SHP77 (cell line): ENCODE results near the gene IRF7.

Experiments
- DNase-seq, 2 experiments: peaks; one replicate each; lab custom pipeline; 2025; lab: John Stamatoyannopoulos, UW

IRF7 gene

DNA sequence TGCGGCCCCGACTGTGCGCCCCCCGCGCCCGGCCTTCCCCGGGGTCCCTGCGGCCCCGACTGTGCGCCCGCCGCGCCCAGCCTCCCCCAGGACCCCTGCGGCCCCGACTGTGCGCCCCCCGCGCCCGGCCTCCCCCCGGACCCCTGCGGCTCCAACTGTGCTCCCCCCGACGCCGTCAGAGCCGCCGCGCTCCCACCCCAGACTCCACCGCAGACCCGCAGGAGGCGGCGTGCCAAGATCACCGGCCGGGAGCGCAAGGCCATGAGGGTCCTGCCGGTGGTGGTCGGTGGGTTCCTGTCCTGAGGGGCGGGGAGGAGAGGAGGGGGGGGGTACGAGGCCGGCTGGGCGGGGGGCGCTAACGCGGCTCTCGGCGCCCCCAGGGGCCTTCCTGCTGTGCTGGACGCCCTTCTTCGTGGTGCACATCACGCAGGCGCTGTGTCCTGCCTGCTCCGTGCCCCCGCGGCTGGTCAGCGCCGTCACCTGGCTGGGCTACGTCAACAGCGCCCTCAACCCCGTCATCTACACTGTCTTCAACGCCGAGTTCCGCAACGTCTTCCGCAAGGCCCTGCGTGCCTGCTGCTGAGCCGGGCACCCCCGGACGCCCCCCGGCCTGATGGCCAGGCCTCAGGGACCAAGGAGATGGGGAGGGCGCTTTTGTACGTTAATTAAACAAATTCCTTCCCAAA is 24.4 kb upstream of the IRF7 start:
- no peak for DNase-seq

DNA sequence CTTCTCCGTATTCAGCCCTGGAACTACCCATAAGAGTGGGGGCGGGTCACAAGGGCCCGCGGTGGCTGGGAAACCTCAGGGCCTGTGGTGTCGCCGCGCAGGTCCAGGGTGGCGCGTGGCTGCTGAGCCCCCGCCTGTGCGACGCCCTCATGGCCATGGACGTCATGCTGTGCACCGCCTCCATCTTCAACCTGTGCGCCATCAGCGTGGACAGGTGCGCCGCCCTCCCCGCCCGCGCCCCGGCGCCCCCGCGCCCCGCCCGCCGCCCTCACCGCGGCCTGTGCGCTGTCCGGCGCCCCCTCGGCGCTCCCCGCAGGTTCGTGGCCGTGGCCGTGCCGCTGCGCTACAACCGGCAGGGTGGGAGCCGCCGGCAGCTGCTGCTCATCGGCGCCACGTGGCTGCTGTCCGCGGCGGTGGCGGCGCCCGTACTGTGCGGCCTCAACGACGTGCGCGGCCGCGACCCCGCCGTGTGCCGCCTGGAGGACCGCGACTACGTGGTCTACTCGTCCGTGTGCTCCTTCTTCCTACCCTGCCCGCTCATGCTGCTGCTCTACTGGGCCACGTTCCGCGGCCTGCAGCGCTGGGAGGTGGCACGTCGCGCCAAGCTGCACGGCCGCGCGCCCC is 23.7 kb upstream of the IRF7 start:
- DNase-seq = no peak

DNA sequence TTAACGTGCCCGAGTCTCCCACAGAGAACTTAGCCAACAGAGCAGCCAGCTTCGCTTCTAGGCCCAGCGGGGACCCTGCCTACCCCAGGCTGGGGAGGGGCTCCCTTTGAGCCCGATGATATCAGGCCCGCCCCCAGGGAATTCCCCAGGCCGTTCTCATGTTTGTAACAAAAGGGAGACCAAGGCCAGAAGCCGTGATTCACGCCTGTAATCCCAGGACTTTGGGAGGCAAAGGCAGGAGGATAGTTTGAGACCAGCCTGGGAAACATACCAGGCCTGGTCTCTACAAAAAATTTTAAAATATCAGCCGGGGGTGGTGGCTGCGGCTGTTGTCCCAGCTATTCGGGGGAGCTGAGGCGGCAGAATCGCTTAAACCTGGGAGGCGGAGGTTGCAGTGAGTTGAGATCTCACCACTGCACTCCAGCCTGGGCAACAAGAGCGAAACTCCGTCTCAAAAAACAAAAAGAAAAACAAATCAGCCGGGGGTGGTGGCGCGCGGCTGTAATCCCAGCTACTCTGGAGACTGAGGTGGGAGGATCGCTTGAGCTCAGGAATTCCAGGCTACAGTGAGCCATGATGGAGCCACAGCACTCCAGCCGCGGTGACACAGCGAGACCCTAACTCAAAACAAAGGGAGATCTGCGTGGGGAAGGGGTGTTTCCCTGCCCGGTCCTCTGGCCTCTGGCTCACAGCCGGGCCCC is 23.0 kb upstream of the IRF7 start:
- no peak for DNase-seq

DNA sequence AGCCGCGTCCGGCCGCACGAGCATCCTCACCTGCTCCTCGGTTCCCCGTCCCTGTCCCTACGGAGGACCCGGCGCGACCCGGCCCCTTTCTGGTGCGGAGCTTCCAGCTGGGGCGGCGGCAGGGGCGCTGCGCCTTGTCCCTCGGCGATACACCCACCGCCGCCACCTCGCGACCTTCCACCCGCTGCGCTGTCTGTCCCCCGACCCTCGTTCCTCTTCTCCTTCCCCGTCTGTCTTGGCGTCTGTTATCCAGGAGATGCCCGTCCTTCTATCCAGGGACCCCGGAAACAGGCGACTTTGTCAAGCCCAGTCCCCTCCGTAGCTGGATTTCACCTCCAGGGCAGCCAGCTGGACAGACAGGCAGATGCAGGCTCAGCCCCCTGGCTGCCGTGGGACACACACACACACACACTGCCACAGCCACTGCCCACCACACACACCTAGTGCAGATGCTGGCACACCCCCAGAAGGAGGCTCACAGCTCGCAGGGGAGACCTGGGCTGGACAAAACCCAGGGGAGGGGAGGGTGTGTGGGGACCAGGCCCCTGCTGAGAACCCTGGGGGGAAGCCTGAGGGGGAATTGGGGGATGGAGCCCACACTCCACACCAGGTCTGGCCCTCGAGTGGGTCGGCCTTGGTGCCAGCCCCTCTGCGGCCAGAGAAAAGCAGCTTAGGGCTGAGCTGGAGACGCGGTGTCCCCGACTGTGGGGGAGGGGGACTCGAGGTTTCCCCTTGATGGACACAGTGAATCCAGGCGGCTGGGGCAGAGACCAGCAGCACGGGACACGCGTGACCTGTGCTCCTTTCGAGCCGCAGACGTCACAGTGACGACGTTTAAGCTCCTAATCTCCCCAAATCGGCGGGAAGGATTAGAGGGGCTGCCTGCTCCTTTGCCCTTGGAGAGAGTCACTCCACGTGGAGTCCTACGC is 22.1 kb upstream of the IRF7 start:
- DNase-seq = no peak

DNA sequence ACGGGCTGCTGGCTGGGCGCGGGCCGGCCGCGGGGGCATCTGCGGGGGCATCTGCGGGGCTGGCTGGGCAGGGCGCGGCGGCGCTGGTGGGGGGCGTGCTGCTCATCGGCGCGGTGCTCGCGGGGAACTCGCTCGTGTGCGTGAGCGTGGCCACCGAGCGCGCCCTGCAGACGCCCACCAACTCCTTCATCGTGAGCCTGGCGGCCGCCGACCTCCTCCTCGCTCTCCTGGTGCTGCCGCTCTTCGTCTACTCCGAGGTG is 21.5 kb upstream of the IRF7 start:
- no peak for DNase-seq

DNA sequence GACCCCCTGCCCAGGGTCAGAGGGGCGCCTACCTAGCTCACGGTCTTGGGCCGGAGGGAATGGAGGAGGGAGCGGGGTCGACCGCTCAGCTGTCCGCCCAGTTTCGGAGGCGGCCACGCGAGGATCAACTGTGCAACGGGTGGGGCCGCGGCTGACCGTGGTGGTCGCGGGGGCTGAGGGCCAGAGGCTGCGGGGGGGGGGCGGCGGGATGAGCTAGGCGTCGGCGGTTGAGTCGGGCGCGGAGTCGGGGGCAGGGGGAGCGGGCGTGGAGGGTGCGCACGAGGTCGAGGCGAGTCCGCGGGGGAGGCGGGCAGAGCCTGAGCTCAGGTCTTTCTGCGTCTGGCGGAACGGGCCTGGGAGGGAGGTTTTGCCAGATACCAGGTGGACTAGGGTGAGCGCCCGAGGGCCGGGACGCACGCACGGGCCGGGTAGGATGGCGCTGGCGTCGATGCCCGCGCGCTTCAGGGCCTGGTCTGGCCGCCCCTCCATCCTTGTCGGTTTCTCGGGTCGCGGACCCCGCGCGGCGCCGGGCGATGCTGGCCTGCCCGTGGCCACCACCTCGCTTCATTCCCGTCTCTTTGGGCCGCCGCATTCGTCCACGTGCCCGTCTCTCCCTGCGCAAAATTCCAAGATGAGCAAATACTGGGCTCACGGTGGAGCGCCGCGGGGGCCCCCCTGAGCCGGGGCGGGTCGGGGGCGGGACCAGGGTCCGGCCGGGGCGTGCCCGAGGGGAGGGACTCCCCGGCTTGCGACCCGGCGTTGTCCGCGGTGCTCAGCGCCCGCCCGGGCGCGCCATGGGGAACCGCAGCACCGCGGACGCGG is 21.0 kb upstream of the IRF7 start, which contains the start of gene DRD4:
DRD4 (plus strand) TSS at position 759 of the 822 bp plus-strand sequence; CDS start at position 795, 36 bp downstream.
- DNase-seq = no peak

DNA sequence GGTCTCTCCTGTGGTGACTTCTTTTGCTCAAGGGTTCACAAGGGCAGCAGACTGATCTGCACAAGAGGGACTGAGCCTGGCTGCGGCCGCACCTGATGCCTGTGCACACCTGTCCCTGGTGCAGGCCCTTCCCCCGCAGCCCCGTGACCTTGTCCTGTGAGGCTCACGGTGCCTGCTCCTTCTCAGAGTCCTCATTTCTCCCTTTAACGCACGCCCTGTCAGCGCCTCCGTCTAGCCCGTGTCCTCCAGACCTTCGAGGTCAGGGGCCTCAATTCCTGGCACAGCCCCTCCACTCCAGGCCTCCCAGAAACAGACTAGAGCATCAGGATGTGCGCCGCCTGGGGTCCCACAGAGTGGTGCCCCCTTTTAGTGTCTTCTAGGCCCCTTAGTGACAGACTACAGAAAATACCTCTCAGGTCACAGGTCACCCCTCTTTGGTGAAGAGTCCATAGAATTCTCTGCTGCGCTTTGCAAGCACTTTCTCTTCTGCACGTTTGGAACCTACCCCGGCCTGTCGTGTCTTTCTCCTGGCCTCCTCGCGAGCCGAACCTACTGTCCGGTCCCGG is 20.3 kb upstream of the IRF7 start:
- DNase-seq = no peak

DNA sequence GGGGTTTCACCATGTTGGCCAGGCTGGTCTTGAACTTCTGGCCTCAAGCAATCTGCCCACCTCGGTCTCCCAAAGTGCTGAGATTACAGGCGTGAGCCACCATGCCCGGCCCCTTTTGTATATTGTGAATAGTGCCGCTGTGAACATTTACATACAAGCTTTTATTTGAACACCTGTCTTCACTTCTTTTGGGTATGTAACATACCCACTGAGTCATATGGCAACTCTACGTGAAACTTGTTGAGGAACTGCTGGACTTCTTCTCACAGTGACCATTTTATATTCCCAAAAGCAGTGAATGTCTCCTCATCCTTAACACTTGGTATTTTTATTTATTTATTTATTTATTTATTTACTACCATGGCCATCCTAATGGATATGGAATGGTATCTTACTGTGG is 15.1 kb upstream of the IRF7 start:
- no peak for DNase-seq

DNA sequence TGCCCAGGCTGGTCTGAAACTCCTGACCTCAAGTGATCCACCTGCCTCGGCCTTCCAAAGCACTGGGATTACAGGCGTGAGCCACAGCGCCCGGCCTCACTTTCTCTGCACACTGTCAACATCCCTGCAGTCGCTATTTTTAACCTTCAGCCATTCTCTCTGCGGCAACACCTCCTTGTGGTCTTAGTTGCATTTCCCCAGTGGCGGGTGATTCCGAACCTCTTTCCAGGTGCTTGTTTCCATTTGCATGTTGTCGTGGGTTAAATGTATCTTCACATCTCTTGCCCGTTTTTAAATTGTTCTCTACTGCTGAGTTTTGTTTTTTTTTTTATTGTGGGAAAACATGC is 13.5 kb upstream of the IRF7 start:
- DNase-seq = no peak

DNA sequence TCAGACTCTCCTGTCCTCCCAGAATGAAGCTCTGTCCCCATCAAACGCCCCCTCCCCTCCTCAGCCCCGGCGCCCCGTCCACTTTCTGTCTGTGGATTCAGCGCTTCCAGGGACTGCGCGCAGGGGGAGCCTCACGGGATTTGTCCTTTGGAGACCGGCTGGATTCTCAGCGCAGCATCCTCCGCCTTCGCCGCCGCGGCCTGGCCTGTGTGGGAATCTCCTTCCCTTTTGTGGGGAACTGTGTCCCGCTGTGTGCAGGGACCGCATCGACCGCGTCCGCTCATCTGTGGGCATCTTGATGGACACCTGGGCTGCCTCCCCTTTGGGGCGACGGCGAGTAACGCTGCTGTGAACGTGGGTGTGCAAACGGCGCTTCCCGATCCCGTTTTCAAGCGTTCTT is 12.3 kb upstream of the IRF7 start:
- no peak for DNase-seq

DNA sequence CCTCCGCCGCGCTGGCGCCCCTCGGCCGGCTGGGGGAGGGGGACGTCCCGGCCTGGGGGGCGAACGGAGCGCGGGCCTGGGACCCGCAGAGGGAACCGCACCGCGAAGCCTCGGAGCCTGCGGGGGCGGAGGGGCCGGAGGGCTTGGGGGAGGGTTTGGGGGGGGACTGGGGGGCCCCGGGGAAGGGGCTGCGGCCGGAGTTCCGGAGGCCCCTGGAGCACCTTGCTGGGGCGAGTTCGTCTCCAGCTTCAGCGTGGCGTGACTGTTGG is 11.5 kb upstream of the IRF7 start:
- no peak for DNase-seq

DNA sequence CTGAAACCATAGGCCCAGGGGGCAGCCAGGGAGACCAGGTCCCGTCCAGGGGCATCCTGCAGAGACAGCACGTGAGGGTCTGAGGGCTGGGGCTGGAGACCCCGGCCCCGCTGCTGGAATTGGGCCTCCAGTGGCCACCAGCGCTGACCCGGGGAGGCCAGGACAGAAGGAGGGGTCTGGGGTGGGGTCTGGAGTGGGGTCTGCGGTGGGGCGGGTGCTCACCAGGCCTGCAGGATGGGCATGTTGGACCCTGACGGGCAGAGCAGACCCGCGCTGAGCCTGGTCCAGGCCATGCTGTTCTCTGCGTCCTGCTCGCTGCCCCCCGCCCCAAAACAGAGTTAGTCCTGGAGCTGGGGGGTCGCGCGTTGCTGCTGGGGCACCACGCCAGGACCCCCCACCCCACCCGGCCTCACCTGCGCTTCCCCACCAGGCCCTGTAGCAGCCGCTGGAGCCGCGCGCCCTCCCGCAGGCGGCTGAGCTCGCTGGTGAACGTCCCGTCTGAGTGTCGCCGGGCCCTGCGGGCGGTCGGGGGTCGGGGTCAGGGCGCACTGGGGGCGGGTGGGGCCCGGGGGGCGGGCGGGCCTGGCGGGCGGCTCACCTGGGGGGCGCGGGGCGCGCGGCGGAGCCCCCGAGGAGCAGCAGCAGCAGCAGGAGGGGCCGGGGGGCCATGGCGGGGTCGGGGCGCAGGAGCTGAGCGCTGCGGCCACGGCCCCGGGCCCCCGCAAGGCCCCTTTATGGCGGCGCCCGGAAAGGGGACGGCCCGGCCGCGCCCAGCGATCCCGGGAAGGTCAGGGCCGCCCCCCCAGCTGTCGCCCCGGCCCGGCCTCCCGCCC is 10.9 kb upstream of the IRF7 start, which contains the start of gene SCT:
SCT (minus strand) TSS at position 707 of the 833 bp plus-strand sequence; CDS start at position 669, 38 bp downstream.
- DNase-seq = no peak

DNA sequence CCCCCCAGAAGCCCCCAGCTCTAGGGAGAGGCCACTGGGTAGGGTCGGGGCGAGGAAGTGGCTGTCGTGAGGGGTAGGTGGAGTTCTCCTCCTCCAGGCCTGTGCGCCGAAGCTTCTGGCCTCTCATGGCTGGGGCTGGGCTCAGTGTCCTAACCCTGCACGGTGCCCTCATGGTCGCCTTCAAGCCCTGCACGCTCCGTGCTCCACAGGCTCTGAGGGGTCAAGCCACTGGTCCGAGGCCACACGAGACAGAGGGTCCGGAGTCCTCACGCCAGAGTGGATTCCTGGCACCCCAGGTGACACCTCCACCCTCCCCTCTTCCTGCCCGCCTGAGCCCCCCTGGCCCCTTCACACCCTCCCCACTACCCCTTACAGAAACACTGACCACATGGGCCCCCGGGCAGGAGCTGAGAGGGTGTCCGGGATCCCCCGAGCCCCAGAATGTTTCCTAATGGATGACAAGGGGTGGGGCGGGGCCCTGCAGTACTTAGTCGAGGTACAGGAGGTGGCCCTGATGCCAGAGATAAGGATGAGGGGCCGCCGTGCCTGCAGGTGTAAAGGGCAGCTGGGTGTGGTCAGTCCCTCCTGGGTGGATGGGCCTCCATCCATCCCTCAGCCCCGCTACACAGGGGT is 10.0 kb upstream of the IRF7 start:
- no peak for DNase-seq

DNA sequence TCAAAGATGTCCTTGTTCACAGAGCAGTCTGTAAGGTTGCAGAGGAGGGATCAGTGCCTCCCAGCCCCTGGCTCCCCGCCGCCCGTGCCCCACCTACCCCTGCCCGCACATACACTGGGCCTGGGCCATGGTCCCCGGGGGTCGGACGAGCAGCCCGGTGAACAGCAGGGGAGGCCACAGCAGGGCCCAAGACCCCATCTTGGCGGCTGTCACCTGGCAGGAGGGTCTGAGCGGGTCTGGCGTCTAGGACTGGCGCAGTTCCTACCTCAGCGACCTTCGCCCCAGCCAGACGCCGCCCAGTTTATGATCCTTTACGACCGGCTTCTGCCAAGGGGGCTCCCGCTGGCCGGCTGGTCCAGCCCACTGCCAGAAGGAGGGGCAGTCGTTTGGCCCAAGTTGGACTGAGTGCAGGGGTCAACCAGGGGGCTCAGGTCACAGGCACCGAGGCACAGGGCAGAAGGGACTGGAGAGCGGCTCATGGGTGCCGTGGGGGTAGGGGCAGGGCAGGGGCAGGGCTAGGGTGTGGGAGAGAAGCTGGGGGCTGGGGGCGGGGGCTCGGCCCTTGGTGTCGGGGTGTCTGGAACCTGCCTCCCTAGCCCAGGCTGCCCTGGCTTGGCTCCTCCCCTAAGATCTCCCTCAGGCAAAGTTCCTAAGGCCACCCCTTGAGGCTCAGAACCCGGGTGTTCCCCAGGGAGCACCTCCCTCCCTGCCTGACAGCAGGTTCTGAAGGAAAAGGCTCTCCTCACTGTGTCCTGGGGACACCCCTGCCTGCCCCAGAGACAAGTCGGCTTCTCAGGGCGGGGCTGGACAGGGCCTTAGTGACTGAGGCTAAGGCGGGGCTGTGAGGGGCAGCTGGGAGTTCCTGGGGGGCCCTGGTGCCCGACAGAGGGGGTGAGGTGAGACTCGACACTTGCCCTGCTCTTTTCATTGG is 9.2 kb upstream of the IRF7 start, which contains the start of gene CDHR5:
CDHR5 (minus strand) TSS at position 251 of the 931 bp plus-strand sequence; CDS start at position 198, 53 bp downstream.
- no peak for DNase-seq

DNA sequence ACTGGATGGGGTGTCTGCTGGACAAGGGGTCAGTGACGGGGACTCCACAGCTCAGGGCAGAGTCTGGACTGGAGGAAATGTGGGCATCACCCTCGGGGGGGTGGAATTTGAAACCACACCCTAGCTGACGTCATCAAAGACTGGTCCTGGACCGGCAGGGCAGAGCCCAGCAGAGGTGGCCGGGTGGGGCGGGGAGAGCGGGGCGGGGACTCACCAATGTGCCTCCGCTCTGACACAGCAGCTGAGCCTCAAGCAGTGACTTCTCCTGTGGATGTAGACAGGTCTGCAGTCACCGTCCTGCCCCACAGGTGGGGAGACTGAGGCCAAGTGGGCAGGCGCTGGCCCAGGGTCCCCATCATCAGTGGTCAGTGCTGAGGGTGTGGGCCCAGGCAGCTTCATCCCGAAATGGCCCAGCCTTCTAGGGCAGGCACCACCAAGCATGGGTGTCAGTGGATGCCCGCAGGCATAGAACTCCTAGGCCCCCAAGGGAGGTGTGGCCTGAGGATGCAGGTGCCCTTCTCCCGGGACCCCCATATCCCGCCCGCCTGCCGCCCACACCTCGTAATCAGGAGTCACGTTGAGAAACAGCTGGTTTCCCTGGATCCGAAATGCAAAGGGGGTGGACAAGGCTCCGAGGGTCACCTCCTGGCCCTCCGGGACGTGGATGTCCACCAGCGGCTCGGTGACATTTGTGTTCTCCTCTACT is 8.4 kb upstream of the IRF7 start:
- no peak for DNase-seq

DNA sequence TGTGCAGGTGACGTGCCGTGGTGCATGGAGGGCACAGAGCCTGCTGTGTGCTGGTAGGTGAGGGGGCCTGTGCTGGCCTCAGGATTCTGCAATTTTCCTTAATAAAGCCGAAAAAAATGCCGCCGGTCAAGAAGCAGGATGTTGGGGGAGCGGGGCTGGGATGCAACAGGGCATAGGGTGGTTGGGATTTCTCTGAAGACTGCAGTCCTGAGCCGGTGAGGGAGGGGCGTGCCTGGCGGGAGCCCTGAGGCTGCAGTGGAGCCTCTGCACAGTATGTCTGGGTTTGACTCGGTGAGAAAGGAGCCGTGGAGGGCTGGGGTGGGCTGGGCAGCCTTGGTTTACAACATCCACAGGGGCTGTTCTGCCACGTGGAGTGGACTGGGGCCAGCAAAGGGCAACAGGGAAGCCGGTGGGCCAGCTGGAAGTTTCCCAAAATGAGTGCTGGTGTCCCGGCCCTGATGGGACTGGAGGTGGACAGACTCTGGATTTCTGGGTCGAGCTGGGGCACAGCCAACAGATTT is 7.7 kb upstream of the IRF7 start:
- DNase-seq = no peak

DNA sequence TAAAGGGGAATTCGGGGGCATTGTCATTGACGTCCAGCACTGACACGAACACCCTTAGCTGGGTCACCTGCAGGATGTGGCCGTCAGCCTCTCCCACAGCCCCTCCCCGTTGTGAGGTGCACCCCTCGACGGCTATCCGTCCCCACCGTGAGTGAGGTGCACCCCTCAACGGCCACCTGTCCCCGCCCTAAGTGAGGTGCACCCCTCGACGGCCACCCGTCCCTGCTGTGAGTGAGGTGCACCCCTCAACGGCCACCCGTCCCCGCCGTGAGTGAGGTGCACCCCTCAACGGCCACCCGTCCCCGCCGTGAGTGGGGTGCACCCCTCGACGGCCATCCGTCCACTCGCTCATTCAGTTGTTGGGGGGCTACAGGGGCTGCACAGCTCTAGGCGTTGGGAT is 6.1 kb upstream of the IRF7 start:
- DNase-seq = no peak
